ENCODE measurements around the gene TMC8. TPM values are rescaled to one million over a fixed set of nuclear protein-coding genes. Genes with fewer than 3 reads are reported as not detected.

The TMC8 gene
- total RNA-seq, 1 experiment from 2014 or later, result not detected

DNA sequence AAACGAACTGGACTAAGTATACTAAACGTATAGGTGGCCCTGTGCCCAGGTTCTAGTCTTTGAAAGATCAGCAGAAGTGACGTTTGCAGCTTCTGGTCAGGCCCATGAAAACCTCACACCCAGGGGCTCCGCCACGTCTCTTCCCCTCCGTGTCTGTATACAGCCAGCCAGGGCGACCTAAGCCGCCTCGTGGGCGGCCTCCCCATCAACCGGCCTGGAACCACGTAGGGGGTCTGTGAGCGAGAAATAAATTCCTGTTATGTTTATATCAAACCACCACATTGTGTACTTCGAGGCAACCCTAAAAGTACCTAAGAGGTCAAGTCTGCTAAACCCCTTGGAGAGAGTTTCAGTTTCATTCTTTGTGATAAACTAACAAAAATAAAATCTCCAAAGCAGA, 49.5 kb downstream of the TMC8 start:
- DNase-seq (ENCODE audit: low read depth), result no peak

DNA sequence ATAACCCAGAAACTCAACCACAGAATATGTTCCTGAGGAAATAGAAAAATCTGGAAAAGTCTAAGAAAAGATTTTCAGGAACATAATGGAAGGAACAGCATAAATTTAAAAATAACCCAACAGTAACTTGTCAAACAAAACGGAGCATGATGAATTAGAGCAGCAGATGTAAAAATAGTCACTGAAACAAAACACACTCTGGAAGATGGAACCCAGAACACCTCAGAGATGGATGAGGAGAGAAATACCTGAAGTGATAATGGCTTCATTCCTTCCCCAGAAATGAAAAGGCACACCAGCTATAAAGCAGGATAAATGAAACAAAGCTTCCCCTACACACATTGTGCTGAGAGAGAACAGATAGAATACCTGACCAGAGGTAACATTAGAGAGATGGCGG, 49.9 kb downstream of the TMC8 start:
- DNase-seq (ENCODE audit: low read depth), result no peak

DNA sequence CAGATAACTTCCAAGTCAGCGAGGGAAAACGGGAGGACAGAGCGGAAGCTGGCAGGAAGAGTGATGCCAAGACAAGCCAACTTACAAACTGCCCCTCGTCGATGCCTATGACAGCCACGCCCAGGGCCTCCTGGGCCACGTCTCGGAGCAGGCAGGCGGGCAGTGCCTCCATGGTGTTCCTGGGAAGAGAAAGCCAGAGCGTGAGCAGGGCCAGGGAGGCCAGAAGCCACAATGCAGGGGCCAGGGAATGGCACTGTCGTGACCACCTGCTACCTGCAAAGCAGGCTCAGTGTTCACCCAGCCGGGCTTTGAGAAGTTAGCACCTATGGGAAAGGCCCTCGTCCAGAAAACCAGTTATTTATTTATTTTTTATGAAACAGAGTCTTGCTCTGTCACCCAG, 51.9 kb downstream of the TMC8 start:
- no peak for DNase-seq (ENCODE audit: low read depth)

DNA sequence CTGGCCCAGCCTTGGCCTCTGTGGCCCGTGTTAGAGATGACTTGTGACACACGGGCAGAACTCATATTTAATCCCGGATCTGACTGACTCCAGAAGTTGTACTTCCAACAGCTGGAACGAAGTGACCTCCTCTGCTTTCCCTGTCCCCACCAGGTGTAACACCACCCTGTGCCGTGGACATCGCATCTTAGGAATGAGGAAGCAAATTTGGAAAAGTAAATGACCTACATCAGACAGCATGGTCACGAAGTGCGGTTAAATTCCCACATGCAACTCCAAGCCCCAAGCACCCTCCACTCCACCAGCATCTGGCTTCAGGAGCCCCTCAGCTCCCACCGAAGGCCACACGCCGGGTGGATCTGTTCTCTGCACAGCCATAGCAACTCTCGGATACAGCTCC, 53.3 kb downstream of the TMC8 start:
- DNase-seq (ENCODE audit: low read depth), result no peak

DNA sequence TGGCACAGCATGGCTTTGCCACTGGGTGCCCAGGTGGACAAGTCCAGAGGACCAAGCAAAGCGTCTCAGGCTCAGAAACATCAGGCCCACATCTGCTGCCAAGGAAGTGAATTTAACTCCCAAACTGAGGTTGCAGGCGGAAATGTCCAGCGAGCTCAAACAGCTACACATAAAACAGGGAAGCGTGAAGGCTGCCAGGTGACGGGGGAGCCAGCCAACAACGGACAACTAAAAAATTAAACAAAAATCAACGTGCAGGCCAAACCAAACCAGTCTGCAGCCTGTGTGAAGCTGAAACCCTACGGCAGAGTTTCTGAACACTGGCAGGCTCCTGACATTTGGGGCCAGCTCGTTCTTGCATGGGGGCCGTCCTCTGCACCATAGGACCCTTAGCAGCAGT, 53.8 kb downstream of the TMC8 start:
- DNase-seq (ENCODE audit: low read depth), result no peak

DNA sequence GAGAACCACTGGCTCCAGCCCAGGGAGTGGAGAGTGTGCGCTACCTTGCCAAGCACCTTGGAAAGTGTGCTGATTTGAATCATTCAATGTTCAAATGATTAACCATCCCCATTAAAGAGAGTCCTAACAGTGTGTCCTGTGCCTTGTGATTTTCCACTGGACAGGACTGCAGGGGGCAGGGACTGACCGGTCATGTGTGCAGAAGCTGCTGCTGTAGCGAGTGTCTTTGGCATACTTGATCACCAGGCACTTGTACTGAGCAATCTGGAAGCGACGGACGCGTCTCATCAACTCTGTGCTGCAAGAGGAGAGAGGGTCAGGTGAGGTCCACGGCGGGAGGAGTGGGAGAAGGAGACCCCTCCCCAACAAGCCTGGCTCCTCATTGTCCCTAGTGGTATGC, 54.3 kb downstream of the TMC8 start:
- DNase-seq (ENCODE audit: low read depth), result no peak

DNA sequence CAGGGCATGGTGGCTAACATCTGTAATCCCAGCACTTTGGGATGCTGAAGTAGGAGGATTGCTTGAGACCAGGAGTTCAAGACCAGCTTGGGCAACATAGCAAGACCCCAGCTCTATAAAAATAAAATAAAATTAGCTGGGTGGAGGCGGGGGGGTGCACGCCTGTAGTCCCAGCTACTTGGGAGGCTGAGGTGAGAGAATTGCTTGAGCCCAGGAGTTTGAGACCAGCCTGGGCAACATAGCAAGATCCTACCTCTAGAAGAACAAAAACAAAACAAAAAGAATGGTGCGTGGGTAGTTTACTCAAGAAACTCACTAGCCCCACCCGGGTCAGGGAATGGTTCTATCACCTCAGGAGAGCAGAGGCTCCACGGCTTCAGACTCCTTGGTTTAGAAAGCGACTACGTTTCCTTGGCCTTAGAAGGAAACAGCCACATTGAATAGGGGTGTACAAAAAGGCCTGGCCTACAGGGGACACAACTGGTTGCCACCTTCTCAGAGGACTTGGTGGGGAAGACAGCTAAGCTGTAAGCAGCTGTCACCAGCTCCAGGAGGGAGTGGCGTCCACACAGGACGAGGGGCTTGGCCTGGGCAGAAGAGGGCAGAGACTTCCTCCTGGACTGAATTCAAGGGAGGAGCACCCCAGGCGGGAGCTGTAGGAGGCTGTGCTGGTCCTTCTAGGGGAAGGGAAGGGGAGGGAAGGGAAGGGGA, 55.6 kb downstream of the TMC8 start:
- DNase-seq (ENCODE audit: low read depth), result peak; percentile 74

DNA sequence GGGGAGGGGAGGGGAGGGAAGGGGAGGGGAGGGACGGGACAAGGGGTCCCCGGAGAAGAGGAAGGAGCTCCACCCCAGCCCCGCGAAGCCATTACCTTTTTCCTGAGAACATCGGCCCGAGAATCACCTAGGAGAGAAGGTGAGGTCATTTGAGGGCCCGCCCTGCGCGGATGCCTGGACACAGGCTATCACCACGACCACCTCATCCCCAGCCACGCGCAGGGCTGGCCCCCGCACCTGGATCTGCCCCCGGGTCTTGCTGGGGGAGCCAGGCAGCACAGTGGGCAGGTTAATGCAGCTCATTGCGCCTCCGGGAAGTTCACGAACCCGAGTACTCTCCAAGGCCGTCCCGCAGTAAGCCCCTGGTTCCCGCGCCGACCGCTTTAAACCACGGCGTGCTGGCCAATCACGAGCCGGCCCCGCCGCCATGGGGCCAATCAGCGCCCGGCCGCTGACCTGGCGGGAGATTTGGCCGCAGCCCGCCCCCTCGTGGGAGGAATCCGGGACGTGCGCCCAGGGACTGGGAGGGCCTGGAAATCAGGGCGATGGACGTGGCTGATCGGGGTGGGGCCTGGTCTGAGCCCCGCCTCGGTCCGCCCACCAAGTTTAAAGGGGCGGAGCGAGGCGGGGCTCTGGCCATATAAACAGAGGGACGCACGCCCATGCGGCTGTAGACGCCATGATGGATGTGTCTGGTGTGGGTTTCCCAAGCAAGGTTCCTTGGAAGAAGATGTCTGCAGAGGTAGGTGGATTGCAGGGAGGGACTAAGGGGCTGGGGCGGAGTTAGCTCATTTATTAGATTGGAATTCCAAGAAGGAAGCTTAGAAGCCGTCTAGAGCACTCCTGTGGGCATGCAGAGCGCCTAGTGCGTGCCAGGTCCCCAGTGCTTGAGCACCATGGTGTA, 56.4 kb downstream of the TMC8 start, which contains the start of the genes AFMID and TK1:
TSS of gene AFMID (plus strand) at position 671 of the 904 bp plus-strand sequence. CDS start at position 680, 9 bp downstream.
TSS of gene TK1 (minus strand) at position 361 of the 904 bp plus-strand sequence. CDS start at position 303, 58 bp downstream.
- DNase-seq (ENCODE audit: low read depth), result peak; percentile 95

Other genes with a start within 250 kb of the TMC8 start
- gene TNRC6C, start 172.1 kb upstream of the TMC8 start, total RNA-seq (2014; rRNA removed), result 2.4 and 3.8 TPM in 2 replicates
- 0.11 TPM in 1 of 2 replicates, not detected in the other for gene TMC6, start 2.0 kb upstream of the TMC8 start, total RNA-seq (2014; rRNA removed)
- not detected in 2 replicates for gene C17orf99, start 15.6 kb downstream of the TMC8 start, total RNA-seq (2014; rRNA removed)
- 0.45 and 1.6 TPM in 2 replicates for gene SYNGR2, start 37.8 kb downstream of the TMC8 start, total RNA-seq (2014; rRNA removed)
- 179 and 198 TPM in 2 replicates for gene TK1, start 56.3 kb downstream of the TMC8 start, total RNA-seq (2014; rRNA removed)
- 25.6 and 34.7 TPM in 2 replicates for gene AFMID, start 56.6 kb downstream of the TMC8 start, total RNA-seq (2014; rRNA removed)
- 179 and 192 TPM in 2 replicates for gene BIRC5, start 83.5 kb downstream of the TMC8 start, total RNA-seq (2014; rRNA removed)
- gene TMEM235, start 100.9 kb downstream of the TMC8 start, total RNA-seq (2014; rRNA removed), result not detected in 2 replicates
- gene SOCS3, start 229.3 kb downstream of the TMC8 start, total RNA-seq (2014; rRNA removed), result 29.3 and 32.8 TPM in 2 replicates
- 31.9 and 35.0 TPM in 2 replicates for gene PGS1, start 247.9 kb downstream of the TMC8 start, total RNA-seq (2014; rRNA removed)